Hepatocyte (in vitro differentiated cells): ENCODE measurements around the gene PTH1R.

Source experiments
- CTCF ChIP-seq: fragments of 200-600 bp; sonication (generic); IDR thresholded peaks from 2 replicates; pipeline ENCODE4 v1.5.1; 2016; ENCODE audit warnings: antibody characterized with exemption, mild to moderate bottlenecking; ENCODE audit not compliant: poor library complexity
- EZH2 ChIP-seq: fragments of 200-600 bp; sonication (generic); IDR thresholded peaks from 2 replicates; pipeline ENCODE4 v1.6.1; 2016; ENCODE audit warnings: antibody characterized with exemption, mild to moderate bottlenecking, borderline replicate concordance
- EZH2phosphoT487 ChIP-seq: fragments of 200-600 bp; sonication (generic); IDR thresholded peaks from one replicate; pipeline ENCODE4 v1.6.1; 2018; ENCODE audit warnings: antibody characterized with exemption, mild to moderate bottlenecking, low read depth, moderate library complexity; ENCODE audit not compliant: unreplicated experiment, severe bottlenecking

GRCh38 chr3:46878781-46879436 lies 1.4 kb downstream of the PTH1R start:
- TF ChIP-seq CTCF: no peak
- no peak for TF ChIP-seq EZH2
- no peak for TF ChIP-seq EZH2phosphoT487
